Measurements from ENCODE around the gene OSBPL10. TPM values are rescaled to one million over a fixed set of nuclear protein-coding genes. Genes with fewer than 3 reads are reported as not detected.
"Not testable (repeated sequence)": the region's sequence is repeated elsewhere in the genome, so short reads cannot be mapped to it uniquely, and the experiment has no call there.

The OSBPL10 gene
- total RNA-seq, 1 donor from 2014 or later: 20.1 TPM

- no peak for DNase-seq (ENCODE audit: low read depth)
- no peaks in the 10 kb centered on the region for H3K27me3 ChIP-seq (ENCODE audit: control insufficient read depth, insufficient read depth, low read length)
- H3K36me3 ChIP-seq (ENCODE audit: control insufficient read depth, insufficient read depth, low read length): no peaks in the 10 kb centered on the region
- no peak overlapping the region for H3K4me3 ChIP-seq (ENCODE audit: low read depth, low read length)
- no peak for TF ChIP-seq CTCF (IDR thresholded peaks at IDR 0.05; ENCODE audit: insufficient read depth, low read length, poor library complexity, severe bottlenecking)
Observed at GRCh38 chr3:31862666-31863279, 118.3 kb downstream of the OSBPL10 start.

- H3K27me3 ChIP-seq (ENCODE audit: control insufficient read depth, insufficient read depth, low read length): no peaks in the 10 kb centered on the region
- H3K36me3 ChIP-seq (ENCODE audit: control insufficient read depth, insufficient read depth, low read length): no peaks in the 10 kb centered on the region
- no peak overlapping the region for H3K4me3 ChIP-seq (ENCODE audit: low read depth, low read length)
- TF ChIP-seq CTCF (IDR thresholded peaks at IDR 0.05; ENCODE audit: insufficient read depth, low read length, poor library complexity, severe bottlenecking): no peak
- no peak for DNase-seq (ENCODE audit: low read depth)
Observed at GRCh38 chr3:31861826-31862225, 119.2 kb downstream of the OSBPL10 start.

- not testable (repeated sequence) for H3K4me3 ChIP-seq (ENCODE audit: low read depth, low read length); DNase-seq (ENCODE audit: low read depth); H3K36me3 ChIP-seq (ENCODE audit: control insufficient read depth, insufficient read depth, low read length); H3K27me3 ChIP-seq (ENCODE audit: control insufficient read depth, insufficient read depth, low read length)
Observed at GRCh38 chr3:31860642-31861041, 120.4 kb downstream of the OSBPL10 start.

GRCh38 chr3:31859245-31859644, 121.8 kb downstream of the OSBPL10 start:
- no peaks in the 10 kb centered on the region for H3K27me3 ChIP-seq (ENCODE audit: control insufficient read depth, insufficient read depth, low read length)
- no peak for TF ChIP-seq CTCF (IDR thresholded peaks at IDR 0.05; ENCODE audit: insufficient read depth, low read length, poor library complexity, severe bottlenecking)
- no peak overlapping the region for H3K4me3 ChIP-seq (ENCODE audit: low read depth, low read length)
- no peak for DNase-seq (ENCODE audit: low read depth)
- H3K36me3 ChIP-seq (ENCODE audit: control insufficient read depth, insufficient read depth, low read length): no peaks in the 10 kb centered on the region

- TF ChIP-seq CTCF (IDR thresholded peaks at IDR 0.05; ENCODE audit: insufficient read depth, low read length, poor library complexity, severe bottlenecking): no peak
- no peak overlapping the region for H3K4me3 ChIP-seq (ENCODE audit: low read depth, low read length)
- no peaks in the 10 kb centered on the region for H3K36me3 ChIP-seq (ENCODE audit: control insufficient read depth, insufficient read depth, low read length)
- no peaks in the 10 kb centered on the region for H3K27me3 ChIP-seq (ENCODE audit: control insufficient read depth, insufficient read depth, low read length)
- no peak for DNase-seq (ENCODE audit: low read depth)
Observed at GRCh38 chr3:31858439-31858838, 122.6 kb downstream of the OSBPL10 start.

GRCh38 chr3:31853580-31853979, 127.5 kb downstream of the OSBPL10 start:
- Histone ChIP-seq H3K27me3 (ENCODE audit: control insufficient read depth, insufficient read depth, low read length) (no peaks in the 10 kb centered on the region), H3K36me3 (ENCODE audit: control insufficient read depth, insufficient read depth, low read length) (no peaks in the 10 kb centered on the region), H3K4me3 (ENCODE audit: low read depth, low read length) (no peak overlapping the region)
- no peak for TF ChIP-seq CTCF (IDR thresholded peaks at IDR 0.05; ENCODE audit: insufficient read depth, low read length, poor library complexity, severe bottlenecking)
- no peak for DNase-seq (ENCODE audit: low read depth)

Data from kidney epithelial cell (primary cell).